AML-193 (cell line): Measurements from ENCODE around the gene CETP.
"Not testable (repeated sequence)": the region's sequence is repeated elsewhere in the genome, so short reads cannot be mapped to it uniquely, and the experiment has no call there.

Source experiments
- DNase-seq, 2 experiments: peaks; one replicate each; lab custom pipeline; 2025; lab: John Stamatoyannopoulos, UW

Gene CETP

DNA sequence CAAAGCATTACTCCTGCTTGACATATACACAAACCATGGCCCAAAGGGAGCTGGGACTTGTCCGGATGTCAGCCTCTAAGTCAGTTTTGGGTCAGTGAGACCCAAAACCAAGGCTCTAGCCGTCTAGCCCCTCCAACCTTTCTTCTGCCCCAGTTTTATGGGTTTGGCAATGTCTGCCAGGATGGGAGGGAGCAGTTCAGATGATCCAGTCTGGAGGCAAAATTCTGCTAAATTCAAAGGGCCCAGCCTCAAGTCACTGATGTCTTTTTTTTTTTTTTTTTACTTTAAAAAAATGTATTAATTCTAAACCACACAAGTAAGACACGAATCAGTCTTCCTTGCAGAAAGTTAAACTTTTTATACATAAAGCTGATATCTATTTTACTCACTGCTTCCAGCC, 36.2 kb downstream of the CETP start:
- no peak for DNase-seq

DNA sequence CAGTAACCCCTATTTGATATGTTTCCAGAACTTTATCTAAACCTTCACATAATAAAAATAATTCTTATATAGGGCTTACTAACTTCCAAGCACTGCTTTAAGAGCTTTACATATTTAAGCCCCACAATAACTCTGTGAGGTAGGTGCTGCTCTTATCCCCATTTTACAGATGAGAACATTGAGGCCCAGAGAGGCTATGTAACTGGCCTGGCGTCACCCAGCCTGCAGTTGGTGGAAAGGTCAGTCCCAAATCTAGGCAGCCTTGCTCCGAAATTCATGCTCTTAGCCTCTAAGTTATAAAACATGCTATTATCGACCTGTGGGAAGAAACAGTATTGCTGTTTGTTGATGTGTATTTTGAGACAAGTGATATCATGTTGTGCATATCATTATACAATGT, 36.6 kb downstream of the CETP start:
- no peak for DNase-seq

DNA sequence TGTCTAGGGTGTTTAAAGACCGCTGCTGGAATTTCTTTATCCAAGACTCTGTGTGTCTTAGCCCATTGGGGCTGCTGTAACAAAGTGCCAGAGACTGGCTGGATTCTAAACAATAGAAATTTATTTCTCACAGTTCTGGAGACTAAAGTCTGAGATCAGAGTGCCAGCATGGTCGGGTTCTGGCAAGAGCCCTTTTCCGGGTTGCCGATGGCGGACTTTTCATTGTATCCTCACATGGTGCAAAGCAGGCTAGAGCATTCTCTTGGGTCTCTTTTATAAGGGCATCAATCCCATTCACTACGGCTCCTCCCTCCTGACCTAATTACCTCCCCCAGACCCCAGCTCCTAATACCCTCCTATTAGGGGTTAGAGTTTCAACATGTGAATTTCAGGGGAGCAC, 37.1 kb downstream of the CETP start:
- DNase-seq: no peak

DNA sequence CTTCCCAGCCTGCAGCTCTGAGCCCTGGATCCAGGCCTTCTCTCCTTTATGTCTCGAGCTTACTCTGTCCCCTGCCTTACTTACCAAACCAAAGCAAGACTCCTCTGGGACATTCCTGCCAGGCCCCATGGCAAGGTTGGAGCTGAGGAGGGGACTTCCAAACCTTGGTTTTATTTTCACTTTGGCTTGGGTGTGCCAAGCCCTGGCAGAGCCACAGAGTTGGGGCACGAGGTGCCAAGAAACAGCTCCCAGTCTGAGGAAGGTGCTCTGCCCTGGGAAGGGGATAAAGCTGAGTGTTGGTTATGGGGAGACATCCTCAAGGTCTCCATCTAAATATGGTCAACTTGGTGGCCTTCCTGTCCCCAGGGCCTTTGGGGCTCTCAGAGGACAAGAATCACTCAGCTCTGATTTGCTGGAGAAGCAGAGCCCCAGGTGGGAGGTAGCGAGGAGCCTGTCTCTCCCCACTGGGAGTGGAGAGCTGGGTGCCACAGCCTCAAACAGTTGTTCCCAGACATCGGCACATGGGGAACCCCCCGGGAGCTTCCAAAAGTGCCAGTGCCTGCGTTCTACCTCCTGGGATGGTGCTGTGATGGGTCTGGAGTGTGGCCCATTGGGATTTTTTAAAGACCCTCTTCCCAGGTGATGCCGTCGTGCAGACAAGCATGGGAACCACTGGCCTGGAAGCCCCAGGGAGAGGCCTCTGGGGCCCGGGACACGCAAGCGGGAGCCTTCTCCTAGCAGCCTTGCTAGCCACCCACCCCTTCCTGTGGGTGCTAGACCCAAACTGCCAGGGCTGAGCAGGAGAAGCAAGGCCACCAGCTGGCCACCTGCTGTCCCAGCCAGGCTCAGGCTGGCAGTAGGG, 37.9 kb downstream of the CETP start:
- DNase-seq: no peak

DNA sequence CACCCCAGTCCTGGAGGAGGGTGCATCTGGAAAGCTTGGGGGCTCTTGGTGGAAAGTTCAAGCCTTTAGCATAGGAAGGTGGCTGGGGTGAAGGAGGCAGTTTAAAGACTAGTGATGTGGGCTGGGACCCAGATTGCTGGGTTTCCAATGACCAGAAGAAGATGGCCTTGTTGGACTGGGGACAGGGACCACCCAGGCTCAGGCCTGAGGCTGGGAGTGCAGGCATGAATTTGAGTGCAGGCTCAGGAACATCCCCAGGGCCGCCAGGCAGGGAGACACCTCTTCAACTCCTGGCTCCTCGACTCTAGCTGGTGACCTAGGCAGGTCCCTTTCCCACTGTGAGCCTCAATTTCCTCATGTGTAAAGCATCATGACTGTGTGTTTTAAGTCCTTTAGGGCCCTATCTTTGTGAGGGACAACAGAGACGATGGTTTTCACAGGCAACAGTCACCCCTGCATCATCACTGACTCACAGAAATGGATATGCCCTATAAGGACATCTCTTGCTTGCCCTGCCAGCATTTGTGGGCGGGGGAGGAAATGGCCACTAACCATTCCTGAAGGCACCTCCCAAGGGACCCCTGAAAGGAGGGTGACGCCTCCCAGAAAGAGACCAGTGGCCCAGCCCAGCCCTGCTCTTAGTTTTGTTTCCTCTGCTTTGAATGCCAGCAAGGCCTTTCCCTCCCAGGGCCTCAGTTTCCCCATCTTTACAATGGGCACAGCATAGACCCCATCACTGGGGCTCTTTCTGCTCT, 38.7 kb downstream of the CETP start:
- DNase-seq: no peak

DNA sequence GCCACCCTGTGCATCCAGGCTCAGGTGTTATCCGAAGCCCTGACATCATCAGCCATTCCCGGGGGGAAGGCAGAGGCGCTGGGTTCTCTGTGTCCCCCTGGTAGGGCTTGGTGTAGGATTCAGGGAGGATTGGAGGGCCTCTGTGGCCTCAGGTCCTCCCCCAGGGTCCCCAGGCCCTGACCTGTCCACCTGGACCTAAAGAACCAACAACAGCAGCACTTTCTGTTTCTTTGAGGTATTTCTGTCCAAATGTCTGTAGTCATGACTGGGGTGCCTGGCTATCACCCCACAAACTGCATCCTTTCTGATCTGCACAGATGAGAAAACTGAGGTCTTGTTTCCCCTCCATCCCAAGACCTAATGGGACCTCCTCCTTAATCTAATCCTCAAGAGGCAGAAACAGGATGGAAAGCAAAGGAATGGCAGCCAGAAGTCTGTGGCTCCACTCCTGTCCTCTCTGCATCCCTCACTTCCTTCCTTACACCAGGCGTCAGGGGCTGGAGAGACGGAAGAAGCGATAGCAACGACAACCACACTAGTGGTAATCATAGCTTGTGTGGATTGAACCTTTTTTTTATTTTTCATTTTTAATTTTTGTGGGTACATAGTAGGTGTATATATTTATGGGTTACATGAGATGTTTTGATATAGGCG, 39.4 kb downstream of the CETP start:
- DNase-seq: no peak

DNA sequence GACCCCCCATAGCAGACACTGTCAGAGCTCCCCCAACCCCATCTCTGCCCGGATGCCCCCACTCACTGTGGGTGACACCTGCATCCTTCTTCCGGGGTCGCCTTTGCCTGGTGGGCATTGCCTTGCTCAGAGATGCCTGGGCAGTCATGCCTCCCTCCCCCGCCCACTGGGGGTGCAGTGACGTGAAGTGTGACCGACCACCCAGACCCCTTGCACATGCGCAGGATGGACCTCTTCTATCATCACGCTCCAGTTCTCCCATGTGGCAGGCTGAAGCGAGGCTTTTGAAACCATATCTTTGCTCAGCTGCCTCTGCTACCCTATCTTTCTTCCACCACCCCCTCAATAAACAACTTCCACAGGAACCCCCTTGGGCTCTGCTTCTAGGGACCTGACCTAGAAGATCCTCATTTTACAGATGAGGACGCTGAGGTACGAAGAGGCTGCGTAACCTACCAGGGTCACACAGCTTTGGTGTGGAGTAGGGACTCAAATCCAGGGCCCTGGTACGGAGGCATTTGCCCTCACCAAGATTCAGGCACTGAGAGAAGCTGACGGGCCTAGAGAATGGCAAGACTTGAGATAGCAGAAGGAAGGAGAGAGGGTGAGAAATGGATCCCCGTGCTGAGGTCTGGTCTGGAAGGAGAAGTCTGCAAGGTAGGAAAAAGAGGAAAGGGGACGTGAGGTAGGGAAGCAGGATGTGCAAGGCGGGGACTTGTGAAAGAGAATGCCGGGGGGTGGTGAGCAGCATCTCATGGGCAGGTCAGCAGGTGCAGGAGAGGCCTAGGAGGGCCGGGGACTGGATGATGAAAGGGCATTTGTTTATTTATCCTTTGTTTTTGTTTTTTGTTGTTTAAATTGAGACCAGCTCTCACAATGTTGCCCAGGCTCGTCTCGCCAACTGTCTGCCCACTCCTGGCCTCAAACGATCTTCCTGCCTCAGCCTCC, 42.0 kb downstream of the CETP start:
- DNase-seq: no peak

DNA sequence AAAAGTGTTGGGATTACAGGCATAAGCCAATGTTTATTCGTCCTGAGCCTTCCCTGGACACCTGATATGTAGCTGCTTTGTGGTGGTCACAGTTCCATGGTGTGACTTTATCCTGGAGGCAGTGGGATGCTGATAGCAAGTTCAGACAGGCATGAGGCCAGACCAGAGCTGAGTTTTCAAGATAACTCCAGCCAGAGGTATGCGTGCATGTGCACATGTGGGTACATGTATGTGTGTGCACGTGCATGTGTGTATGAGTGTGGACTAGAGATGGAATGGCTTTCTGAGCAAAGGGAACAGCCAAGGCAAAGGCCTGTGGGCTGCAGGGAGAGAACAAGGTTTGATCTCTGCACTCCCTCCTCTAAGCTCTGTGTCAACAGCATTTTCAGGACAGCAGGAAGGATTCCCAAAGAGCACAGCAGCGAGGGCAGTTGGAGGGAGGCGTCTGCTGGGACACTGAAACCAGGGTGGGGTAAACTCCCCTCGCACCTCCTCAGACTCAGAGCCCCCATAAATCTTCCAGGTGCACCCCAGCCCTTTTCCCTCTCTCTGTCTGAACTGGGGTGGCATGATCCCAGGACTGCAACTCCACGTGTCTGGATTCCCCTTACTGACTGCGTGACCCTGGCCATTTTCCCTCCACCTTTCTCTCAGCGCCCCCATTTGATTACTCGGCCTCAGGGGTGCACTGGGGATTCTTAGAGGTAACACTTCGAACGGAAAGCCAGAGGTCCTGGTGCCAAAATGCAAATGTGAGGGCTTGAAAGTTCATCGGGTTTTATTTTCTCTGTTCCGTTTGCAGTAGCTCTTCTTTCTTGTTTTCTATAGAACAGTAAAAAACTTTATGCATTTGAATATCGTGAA, 42.9 kb downstream of the CETP start:
- DNase-seq: no peak

DNA sequence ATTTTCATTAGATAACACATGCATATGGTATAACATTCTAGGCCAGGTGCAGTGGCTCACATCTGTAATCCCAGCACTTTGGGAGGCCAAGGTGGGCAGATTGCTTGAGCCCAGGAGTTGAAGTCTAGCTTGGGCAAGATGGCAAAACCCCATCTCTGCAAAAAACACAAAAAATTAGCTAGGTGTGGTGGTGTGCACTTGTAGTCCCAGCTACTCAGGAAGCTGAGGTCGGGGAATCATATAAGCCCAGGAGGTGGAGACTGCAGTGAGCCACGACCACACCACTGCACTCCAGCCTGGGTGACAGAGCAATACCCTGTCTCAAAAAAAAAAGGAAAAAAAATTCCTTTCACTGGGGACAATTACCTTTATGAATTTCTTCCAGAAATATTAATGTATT, 43.8 kb downstream of the CETP start:
- DNase-seq: not testable (repeated sequence)

DNA sequence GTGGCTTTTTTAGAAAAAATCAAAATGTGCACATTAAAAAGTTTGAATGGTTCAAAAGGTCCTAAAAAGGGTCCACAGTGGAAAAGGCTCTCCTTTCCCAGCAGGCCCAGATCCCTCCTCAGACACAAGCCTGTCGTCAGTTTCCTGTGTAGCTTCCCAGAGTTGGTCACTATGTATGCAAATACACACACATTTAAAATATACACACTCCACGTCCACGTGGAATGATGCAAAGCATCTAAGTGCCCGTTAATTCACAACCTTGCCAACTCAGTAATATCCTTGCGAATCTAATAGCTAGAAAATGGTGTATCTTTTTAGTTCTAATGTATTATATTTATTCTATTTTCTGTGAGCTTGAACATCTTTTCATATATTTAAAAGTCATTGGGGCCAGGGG, 45.3 kb downstream of the CETP start:
- no peak for DNase-seq

DNA sequence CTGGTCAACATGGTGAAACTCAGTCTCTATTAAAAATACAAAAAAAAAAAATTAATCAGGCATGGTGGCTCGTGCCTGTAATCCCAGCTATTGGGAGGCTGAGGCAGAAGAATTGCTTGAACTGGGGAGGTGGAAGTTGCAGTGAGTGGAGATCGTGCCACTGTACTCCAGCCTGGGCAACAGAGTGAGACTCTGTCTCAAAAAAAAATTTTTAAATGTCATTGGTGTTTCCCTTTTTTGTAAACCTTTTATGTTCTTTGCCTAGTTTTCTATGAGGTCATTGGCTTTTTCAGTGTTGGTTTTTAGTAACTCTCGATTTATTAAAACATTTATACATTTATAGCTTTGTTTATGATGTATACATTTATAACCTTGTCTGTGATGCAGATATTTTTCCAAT, 45.8 kb downstream of the CETP start:
- DNase-seq: no peak

DNA sequence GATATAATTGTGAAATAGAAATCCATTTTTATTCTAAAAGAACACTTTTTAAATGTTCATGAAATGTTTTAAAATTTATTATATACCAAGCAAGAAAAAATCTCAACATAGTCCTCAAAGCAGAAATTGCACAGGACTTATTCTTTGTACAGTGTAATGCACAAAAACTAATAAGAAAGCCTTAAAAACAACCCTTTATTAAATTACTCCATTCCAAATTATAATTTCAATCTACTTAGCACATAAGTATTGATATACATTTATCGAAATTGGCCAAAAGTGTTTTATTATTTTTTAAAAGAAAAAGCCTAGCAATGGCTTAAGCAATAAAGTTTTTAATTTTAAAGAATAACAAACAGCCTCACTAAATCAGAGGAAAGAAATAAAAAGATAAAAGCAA, 46.7 kb downstream of the CETP start:
- no peak for DNase-seq

DNA sequence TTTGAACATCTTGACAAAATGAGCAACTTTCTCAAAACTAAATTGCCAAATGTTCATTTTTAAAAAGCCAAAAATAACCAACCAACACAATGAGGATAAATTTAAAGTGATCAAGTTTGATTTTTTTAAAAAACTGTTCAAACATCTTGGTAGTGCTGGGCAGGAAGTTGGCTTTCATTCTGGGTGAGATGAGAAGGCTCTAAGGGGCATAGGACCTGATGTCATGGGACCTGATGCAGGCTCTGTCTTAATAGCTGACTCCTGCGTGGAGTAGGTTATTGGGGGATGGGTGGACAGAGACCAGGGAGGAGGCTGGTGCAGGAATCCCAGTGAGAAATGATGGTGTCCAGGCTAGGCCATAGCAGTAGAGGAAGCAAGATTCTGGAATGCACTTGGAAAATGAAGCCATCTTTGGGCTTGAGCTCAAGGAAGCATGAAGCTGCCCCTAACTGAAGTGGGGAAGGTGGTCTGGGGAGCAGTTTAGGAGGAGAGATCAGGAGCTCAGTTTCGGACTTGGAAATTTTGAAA, 48.0 kb downstream of the CETP start:
- DNase-seq: no peak

DNA sequence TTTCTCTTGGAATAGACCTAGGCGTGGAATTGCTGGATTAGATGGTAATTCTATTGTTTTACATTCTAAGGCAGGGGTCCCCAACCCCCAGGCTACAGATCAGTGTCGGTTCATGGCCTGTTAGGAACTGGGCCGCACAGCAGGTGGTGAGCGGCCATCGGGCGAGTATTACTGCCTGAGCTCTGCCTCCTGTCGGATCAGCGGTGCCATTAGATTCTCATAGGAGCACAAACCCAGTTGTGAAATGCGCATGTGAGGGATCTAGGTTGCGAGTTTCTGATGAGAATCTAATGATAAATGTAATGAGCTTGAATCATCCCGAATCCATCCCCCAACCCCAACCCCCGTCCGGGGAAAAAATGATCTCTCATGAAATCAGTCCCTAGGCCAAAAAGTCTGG, 50.6 kb downstream of the CETP start:
- DNase-seq: no peak

DNA sequence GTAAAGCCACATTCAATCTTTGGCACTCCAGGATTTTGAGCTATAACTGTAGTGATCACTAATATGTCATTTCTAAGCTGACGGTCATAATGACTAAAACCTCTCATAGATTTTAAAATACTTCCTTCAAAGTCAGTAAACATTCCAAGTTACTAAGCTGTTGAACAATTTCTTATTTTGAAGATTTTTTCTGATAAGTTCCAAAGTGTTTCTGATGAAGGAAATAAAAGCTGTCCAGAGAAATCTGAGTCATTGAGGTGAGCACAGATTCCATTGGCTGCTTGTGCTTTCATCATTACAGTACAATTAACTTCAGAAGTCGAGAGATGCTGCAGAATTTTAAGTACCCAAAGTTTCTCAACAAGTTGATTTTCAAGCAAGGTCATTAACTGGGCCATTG, 51.5 kb downstream of the CETP start:
- DNase-seq: no peak

DNA sequence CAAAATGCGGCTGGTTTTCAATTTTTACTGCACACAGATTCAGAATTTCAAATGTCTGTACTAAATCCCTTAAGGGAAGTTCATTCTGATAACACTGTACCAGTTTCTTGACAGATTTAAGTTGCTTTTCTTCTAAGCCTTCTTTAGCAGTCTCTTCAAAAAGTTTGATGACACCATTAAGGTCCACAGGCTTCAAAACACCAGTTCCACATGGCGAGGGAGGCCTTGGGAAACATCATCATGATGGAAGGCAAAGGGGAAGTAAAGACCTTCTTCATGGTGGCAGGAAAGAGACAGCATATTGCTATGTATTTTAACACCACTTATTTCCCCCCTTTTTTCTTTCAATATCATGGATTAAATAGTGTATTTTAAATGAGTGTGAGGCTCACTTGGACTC, 52.2 kb downstream of the CETP start:
- DNase-seq: peak in 1 of 2 experiments; percentile 13

DNA sequence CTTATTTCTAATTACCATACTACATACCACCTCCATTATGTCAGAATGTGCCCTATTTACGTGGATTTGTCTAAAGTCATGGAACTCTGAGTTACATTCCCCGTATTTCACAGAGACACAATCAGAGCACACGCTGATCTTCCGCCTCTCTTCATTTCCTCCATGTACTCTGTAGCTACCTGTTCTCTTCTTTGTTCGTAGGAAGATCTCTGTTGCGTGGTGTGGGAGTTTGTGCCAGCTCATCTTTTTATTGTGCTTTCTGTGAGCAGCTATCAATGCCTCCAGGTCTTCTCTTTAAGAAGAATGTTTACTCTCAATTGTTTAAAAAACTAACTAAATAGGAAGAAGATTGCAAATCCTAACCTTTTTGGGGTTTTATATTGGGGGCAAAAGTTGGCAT, 54.6 kb downstream of the CETP start:
- no peak for DNase-seq

DNA sequence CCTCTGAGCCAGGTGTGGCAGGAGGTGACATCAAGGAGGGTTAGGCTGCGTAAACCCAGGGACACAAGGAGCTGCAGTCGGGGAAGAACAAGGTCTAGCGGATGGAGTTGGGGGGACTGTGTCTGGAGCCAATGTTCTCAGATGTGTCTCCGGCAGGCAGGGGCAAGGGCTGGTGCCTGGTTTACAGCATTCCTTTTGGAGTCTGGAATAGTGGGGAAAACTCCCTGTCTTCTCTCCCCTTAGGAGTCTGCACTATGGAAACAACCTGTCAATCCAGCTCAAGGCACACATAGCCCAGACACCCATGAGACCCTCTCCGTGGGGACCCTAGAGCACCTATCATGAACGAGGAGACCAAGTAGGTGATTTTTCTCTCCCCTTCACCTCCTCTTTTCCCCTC, 55.1 kb downstream of the CETP start:
- DNase-seq: no peak

DNA sequence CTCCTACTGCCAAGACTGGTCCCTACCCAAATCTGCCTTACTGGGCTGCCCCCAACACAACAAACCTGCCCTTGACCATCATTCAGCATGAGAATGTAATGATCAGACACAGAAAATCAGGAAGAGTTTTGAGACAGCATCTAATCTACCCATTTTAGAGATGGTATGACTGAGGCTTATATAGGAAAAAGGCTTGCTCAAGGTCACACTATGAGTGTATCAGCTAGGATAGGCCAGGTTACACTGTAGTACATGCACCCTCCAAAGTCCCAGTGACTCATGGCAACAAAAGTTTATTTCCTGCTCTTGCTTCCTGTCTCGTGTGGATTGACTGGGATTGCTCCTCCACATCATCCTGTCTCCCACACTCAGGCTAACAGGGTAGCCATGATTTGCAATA, 55.5 kb downstream of the CETP start:
- DNase-seq: no peak

DNA sequence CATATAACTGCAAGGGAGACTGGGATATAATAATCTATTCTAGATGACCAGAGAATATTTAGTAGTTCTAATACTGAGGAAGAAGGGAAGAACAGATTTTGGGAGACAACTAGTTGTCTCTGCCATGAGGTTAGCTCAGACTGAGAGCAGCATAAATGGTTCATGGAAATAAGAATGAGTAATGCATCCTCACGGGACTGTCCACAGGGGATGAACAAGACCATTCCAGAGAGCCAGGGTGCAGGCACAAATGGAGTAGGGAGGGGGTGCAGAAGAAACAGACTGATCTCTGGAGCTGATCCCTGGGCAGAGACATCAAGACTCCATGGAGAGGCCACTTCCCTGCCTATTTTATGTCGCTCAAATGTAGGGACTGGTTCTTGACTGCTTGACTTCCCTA, 58.0 kb downstream of the CETP start:
- no peak for DNase-seq

DNA sequence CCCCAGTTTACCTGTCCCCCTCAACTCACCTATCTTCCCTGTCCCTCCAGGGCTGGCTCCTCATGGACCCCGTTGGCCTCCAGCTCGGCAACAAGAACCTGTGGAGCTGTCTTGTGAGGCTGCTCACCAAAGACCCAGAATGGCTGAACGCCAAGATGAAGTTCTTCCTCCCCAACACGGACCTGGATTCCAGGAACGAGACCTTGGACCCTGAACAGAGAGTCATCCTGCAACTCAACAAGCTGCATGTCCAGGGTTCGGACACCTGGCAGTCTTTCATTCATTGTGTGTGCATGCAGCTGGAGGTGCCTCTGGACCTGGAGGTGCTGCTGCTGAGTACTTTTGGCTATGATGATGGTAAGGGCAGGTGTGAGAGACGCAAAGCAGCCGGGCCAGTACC, 58.9 kb downstream of the CETP start:
- no peak for DNase-seq
